GM19025 (cell line): Measurements from ENCODE around the gene BUB3.
A peak's percentile ranks its signal among the peaks of the same experiment; 100 is the strongest.

Source experiments
- ATAC-seq: cut with Tn5 transposase; IDR thresholded peaks from one replicate; pipeline ENCODE4 v1.9.1; 2021; ENCODE audit warnings: mild to moderate bottlenecking, low read depth, moderate library complexity; ENCODE audit not compliant: unreplicated experiment

BUB3 gene

GRCh38 chr10:123154092-123154710 is at the start of gene BUB3:
Gene BUB3, plus strand, starts transcription at chr10:123154402. Its CDS starts 516 bp downstream, at chr10:123154918.
- ATAC-seq: peak; percentile 91

- ATAC-seq: no peak
Measured at GRCh38 chr10:123109466-123109865, 44.7 kb upstream of the BUB3 start.

DNA sequence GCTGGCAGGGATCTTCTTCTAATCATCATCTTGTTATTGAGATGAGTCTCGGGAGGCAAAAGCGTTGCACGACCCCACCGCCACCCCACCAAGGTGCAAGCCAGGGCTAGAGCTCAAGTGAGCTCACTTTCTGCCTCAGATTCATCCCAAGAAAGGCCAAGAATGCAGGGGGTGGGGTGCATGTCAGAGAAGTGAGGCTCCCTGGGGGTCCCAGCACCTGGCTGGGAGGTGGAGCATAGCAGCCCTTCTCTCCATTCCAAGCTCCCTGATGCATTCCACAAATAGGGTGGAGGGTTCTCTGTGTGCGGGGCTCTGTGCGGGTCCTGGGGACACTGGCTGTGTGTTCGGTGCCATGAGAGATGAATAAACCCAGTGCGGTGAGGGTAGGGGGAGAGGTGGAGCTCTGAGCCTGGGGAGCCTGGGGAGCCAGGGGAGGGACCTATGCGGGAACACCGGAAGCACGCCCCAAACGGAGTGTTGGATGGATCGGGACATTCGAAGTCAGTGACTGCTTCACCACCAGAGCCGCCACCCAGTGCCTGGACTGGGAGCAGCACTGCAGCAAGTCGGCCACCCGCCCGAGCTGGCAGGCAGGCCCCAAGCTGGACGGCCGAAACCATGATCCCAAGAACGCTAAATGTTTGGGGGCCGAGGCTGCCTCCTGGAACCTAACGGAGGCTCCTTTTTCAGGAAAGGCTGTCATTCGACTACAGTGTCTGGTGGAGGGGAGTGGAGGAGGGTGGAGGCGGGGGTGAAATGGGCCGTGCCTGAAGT is 36.4 kb upstream of the BUB3 start:
- no peak for ATAC-seq

- no peak for ATAC-seq
Measured at GRCh38 chr10:123119081-123119480, 35.1 kb upstream of the BUB3 start.

DNA sequence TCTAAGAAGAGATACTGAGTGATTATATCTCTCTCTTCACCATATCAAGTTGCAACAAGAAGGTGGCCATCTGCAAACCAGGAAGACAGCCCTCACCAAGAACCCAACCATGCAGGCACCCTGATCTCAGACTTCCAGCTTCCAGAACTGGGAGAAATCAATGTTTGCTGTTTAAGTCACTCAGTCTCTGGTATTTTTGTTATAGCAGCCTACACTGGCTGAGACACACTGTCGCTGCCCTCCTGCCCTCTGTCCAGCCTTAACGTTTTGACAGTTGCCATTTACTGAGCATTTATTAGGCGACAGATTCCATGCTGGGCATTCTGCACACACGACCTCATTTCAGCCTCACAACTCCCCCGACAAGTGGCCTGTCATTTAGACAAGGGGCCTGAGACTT is 28.0 kb upstream of the BUB3 start:
- ATAC-seq: no peak

- no peak for ATAC-seq
Measured at GRCh38 chr10:123129618-123130271, 24.5 kb upstream of the BUB3 start.

DNA sequence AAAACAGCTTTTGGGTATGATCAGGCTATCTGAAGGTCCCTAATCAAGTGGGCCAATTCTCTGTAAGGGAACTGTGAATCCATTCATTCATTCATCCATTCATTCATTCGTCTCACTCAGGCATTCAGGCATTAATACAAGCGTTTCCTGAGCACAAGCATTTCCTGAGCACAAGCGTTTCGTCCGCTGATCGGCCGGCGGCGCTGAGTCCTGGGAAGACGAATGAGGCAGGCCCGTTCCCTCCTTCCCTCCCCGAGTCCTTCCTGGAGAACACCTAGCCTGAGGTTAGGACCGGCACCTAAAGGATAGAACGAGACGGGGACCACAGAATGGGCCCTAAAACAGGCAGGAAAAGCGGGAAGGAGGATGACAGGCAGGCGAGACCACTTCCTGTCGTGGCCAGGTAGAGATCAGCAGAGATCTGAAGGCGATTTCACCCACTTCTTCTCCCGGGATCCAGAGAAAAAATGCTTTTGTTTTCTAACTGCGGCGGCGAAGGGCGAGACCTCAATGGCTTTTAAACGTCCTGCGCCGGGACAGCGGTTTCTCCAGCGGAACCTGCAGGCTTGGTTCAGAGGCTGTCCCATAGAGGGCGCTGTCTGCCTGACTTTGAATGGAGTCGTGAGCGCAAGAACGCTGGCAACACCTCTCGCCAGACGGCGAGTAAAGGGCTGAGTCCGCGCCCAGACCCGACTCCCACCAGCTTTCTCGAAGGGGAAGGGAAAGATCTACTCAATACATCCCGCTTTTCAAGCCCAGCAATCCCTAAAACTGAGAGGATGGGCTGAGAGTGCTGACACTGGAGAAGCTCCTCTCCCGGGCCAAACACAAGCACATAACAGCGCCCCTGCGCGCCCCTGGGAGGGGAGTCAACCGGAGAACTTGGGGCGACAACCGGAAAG is 21.4 kb upstream of the BUB3 start:
- ATAC-seq: no peak

DNA sequence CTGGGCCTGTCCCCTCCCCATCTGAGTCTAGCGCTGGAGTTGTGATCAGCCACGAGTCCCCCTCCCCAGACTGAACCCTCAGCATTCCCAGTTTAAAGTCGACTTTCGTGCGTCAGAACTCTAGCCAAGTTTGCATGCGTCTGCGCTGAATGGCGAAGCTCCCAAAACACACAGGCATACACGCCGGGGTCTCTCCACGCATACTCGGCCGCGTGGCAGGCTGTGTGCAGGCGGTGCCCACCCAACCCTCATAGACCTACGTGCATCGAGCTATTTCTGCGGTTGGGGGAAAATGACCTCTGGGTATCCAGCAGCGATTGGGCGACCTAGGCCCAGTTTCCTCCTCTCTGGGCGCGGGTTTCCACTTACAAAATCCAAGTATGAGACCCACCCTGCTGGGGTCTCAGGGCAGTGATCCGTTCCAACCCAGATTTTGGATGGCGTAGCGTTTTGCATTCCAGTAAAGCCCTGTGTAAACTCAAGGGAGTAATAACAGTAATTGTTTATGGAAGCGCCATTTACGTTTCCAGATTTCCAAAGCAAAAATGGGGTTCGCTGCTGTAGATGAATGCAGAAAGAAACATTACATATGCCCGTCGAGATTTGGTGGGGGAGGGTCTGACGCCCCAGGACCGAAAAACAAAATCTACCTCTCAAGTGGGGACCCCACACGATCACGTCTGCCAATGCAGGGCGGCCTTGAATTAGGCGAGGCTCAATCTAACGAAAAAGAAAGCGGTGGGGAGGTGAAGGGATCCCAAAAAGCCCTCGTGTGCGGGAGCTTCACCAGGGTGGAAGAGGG is 20.5 kb upstream of the BUB3 start:
- no peak for ATAC-seq

DNA sequence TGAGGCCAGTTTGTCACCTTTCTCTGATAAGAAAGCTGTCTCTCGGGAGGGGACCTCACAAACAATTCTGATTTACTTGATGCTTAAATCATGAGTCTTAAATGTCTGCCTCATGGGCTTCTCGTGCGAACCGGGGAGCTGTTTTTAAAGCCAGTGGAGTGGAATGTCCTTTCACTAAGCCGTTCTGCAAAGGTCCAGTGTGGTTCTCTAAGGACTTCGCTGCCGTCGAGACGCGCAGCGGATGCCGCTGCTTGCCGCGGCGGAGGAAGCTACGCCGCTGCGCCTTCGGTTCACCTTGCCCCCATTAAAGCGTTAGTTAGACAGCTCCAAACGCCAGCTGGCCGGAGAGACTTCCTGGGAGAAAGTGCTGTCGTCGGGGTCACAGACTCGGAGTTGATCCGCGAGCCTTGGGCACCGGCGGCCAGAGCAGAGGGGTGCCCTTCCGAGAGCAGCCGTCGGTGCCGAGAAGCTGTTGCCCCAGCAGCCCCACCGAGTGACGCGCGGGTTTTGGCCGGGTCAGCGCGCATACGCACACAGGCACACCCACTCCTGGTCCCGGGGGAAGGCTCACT is 19.8 kb upstream of the BUB3 start:
- ATAC-seq: no peak

GRCh38 chr10:123134915-123135414 is 19.2 kb upstream of the BUB3 start:
- ATAC-seq: no peak

DNA sequence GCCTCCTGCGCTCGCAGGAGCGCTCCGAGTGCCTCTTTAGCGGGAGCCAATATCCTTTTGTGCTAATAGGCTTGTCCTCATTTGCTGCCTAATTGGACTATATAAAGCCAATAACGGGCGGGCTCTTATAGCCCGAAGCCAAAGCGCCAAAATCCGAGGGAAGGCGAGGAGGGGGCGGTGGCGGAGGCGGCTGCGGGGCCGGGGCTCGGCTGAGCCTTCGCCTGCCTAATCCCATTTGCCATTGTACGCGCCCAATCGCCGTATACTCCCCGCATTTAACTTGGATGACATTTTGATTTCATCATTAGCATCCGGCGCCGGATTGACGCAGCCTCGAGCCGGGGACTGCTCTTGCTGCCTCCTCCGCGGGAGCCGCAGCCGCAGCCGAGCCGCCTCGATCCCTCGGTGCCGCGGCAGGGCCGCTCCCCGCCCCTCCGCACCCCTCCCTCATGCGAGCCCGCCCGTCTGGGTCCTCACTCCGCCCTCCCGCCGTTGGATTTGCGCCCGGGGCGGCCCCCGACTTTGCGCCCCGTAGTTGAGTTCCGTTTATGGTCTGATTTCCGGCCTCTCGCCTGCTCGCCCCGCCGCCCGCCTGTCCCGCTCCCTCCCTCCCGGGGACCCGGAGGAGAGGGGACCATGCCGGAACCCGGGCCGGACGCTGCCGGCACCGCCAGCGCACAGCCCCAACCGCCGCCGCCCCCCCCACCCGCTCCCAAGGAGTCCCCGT is 18.6 kb upstream of the BUB3 start, which contains the start of gene HMX3:
HMX3 (plus strand) TSS at position 556 of the 727 bp plus-strand sequence; CDS start at position 637, 81 bp downstream.
- ATAC-seq: no peak

DNA sequence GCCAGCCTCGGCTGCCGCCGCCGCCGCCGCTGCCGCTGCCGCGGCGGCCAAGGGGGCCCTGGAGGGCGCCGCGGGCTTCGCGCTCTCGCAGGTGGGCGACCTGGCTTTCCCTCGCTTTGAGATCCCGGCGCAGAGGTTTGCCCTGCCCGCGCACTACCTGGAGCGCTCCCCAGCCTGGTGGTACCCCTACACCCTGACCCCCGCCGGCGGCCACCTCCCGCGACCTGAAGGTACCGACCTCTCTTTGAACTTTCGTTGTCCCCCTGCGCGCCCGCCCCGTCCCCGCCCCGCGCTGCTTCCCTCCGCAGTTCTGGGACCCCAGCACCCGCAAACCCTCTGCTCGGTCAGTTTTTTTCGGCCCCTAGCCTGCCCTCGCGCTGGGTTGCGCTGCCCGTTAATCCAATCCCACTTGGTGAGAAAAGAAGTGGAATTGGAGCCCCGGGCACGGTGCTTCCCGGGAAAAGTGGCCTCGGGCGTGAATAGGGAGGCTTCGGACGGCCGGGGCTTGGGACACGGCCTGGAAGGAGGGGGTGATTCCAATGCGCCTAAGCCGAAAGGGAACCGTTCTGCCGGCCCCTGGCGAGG is 17.9 kb upstream of the BUB3 start:
- ATAC-seq: no peak

DNA sequence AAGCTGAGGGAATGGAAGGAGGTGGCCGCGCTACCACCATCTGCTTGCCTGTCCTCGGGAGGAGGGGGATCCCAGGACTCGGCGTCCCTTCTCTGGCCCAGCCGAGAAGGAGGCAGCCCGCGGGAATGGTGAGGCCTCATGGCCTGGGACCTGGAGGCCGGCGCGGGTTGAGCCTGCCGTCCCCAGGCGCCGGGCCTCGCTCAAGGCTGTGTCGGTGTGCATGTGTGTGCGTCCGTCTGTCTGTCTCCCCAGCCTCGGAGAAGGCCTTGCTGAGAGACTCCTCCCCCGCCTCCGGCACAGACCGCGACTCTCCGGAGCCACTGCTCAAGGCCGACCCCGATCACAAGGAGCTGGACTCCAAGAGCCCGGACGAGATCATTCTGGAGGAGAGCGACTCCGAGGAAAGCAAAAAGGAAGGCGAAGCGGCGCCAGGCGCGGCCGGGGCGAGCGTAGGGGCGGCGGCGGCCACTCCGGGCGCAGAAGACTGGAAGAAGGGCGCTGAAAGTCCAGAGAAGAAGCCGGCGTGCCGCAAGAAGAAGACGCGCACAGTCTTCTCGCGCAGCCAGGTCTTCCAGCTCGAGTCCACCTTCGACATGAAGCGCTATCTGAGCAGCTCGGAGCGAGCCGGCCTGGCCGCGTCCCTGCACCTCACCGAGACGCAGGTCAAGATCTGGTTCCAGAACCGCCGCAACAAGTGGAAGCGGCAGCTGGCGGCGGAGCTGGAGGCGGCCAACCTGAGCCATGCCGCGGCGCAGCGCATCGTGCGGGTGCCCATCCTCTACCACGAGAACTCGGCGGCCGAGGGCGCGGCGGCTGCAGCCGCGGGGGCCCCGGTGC is 17.2 kb upstream of the BUB3 start:
- no peak for ATAC-seq

- ATAC-seq: no peak
Measured at GRCh38 chr10:123139165-123139520, 15.1 kb upstream of the BUB3 start.

DNA sequence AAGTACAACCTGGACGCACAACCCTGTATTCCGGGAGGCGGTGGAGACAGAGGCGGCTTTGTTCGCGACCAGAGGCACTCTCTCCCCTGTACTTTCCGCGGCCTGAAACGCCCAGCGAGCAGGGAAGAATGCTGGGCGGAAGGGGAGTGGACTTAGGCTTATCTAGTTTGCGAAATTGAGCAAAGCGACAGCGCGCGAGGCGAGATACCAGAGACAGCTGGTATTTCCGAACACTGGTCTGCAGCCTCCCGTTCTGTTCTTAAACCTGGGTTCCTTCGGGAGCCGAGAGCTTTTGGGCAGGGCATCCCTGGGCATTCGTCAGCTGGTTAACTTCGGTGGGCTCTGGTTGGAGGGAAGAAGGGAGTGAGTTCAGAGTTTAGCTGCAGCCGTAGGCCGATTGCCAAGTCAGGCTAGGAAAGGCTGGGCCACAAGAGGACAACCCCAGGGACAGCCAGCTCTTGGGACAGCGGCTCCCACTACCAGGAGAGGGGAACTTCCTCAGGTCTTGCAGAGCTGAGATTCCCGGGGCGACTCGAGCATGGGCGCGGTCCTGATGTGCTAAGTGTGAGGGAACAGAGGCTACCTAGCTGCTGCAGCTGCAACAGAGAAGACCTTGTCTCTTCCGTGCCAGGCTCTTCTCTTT is 14.6 kb upstream of the BUB3 start:
- ATAC-seq: no peak

- ATAC-seq: no peak
Measured at GRCh38 chr10:123140164-123140982, 13.8 kb upstream of the BUB3 start.
